DOHH2 (cell line): Measurements from ENCODE around the gene BTBD18.

Source experiments
- EZH2phosphoT487 ChIP-seq: fragments of 200-600 bp; sonication (generic); IDR thresholded peaks from 2 replicates; pipeline ENCODE4 v1.6.1; 2017; ENCODE audit warnings: borderline replicate concordance, mild to moderate bottlenecking, antibody characterized with exemption, low read length, moderate library complexity, mixed read lengths
- TF ChIP-seq, protein P1 (sequence below): fragments of 200-600 bp; sonication (generic); IDR thresholded peaks from one replicate; pipeline ENCODE4 v1.5.1; 2014; ENCODE audit warnings: antibody characterized with exemption, mild to moderate bottlenecking, low read depth, low read length; ENCODE audit not compliant: poor library complexity, severe bottlenecking

DNA sequence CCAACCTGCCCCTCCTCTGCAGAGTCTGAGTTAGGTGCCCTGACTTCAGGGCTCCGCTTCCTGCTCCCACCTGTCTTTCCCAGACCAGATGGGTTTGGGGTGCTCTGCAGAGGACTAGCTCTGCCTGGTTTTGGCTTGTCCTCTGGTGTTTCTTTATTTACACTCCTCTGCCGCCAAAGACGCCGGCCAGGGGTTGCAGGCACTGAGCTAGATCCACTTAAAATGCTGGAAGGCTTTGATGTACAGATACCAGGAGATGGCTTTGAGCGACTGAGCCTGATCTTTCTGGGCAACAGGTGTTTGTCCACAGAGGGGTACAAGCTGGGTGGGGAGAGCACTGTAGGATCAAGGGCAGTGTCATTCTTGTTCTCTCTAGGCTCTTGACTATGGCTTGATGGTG lies 6.4 kb downstream of the BTBD18 start:
- TF ChIP-seq, protein P1, sequence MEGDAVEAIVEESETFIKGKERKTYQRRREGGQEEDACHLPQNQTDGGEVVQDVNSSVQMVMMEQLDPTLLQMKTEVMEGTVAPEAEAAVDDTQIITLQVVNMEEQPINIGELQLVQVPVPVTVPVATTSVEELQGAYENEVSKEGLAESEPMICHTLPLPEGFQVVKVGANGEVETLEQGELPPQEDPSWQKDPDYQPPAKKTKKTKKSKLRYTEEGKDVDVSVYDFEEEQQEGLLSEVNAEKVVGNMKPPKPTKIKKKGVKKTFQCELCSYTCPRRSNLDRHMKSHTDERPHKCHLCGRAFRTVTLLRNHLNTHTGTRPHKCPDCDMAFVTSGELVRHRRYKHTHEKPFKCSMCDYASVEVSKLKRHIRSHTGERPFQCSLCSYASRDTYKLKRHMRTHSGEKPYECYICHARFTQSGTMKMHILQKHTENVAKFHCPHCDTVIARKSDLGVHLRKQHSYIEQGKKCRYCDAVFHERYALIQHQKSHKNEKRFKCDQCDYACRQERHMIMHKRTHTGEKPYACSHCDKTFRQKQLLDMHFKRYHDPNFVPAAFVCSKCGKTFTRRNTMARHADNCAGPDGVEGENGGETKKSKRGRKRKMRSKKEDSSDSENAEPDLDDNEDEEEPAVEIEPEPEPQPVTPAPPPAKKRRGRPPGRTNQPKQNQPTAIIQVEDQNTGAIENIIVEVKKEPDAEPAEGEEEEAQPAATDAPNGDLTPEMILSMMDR = no peak
- no peak for TF ChIP-seq EZH2phosphoT487
